Measurements from ENCODE around the gene GRID1.

DNA sequence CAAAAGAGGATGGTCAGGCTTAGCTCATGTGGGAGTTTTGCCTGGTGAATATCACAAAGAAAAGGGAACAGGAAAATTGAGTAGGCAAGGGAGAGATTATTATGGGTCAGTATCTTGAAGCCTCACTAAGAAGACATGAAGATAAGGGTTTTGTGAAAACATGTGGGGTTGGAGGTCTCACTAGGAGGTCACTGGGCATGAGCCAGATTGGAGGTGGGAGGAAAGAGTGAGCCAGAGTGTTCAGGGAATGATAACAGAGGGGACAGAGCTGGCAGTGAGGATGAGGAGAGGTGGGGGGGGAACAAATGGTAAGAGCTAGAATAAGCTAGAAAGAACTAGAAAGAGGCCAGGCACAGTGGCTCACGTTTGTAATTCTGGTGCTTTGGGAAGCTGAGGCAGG lies 374.3 kb downstream of the GRID1 start:
- TF ChIP-seq, protein P1, sequence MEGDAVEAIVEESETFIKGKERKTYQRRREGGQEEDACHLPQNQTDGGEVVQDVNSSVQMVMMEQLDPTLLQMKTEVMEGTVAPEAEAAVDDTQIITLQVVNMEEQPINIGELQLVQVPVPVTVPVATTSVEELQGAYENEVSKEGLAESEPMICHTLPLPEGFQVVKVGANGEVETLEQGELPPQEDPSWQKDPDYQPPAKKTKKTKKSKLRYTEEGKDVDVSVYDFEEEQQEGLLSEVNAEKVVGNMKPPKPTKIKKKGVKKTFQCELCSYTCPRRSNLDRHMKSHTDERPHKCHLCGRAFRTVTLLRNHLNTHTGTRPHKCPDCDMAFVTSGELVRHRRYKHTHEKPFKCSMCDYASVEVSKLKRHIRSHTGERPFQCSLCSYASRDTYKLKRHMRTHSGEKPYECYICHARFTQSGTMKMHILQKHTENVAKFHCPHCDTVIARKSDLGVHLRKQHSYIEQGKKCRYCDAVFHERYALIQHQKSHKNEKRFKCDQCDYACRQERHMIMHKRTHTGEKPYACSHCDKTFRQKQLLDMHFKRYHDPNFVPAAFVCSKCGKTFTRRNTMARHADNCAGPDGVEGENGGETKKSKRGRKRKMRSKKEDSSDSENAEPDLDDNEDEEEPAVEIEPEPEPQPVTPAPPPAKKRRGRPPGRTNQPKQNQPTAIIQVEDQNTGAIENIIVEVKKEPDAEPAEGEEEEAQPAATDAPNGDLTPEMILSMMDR (IDR thresholded peaks at IDR 0.05): no peak
- no peak for TF ChIP-seq POLR2A (IDR thresholded peaks at IDR 0.05)

Data from thyroid gland (tissue), 4 donors.